ENCODE measurements around the gene STON2.

The STON2 gene

DNA sequence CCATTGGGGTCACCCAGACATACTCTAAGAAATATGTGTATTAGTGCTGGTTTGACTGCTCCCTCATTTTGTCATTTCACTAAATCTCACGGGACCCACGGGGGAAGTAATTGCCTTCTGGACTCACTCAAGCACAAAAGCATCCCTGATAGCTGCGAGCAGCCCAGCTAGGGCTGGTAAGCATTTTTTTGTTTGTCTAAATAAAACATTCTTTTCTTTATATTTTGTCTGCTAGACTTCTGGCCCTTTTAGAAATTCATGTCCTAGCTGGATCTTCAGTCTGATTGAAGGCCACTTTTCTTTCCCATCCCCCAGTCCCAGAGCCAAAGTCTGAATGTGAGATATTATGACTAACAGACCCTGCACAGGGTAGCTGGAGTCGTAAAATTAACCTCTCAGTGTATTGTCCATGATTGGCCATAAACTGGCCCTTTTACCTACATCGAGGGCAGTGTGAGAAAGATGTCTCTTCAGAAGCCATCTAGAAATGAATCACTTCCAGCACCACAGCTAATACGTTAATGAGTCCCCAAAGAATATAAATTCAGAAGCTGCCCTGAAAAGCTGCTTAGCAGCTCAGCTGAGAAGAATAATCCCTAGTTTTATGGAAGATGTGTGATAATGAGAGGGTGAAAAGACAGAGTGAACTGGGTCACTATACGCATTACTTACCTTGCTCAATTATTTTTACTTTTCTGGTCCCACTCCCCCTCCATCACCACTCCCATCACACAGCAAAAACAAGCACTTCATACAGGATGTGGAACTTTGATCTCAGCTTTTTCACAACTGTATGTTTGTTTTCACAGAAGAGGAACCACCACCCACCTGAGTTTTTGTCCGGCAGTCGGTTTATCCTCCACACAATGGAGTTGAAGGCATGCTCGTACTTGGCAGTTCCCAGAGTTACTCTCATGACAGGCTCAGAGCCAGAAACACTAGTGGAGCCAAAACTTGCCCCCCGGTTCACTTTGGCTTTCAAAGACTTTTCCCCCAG is 123.8 kb downstream of the STON2 start:
- Histone ChIP-seq H3K27ac (replicated peaks; ENCODE audit: low read length) (no peak overlapping the region), H2AFZ (ENCODE audit: low read length) (no peak overlapping the region), H3K18ac (ENCODE audit: low read length) (no peak overlapping the region), H3K27me3 (ENCODE audit: control insufficient read depth in 3 of 3, insufficient read depth in 3 of 3, low read depth in 1 of 3, low read length in 3 of 3) (no peaks in the 10 kb centered on the region), H3K9me3 (replicated peaks in 1 of 2; ENCODE audit: control insufficient read depth in 2 of 2, insufficient read depth in 1 of 2, low read depth in 1 of 2, low read length in 2 of 2) (peaks cover 1 to 5% of the 10 kb centered on the region in 2 donors), H2BK120ac (ENCODE audit: low read depth, low read length) (no peak overlapping the region), H3K4me1 (ENCODE audit: control insufficient read depth in 2 of 2, insufficient read depth in 1 of 2, low read depth in 1 of 2, low read length in 2 of 2) (peaks cover 4 to 6% of the 10 kb centered on the region in 2 donors), H2BK15ac (ENCODE audit: low read length) (no peak overlapping the region), H4K91ac (ENCODE audit: low read depth, low read length, poor library complexity) (no peak overlapping the region), H2BK12ac (ENCODE audit: low read length) (no peak overlapping the region), H3K36me3 (replicated peaks in 1 of 2; ENCODE audit: control insufficient read depth in 2 of 2, insufficient read depth in 2 of 2, low read length in 2 of 2) (peaks cover 3 to 56% of the 10 kb centered on the region in 2 donors), H3K4me3 (ENCODE audit: low read length in 2 of 2) (no peak overlapping the region), H3K4ac (ENCODE audit: low read length) (no peak overlapping the region), H2AK5ac (ENCODE audit: low read depth, low read length) (no peak overlapping the region), H3K4me2 (ENCODE audit: insufficient read depth, low read length, poor library complexity, severe bottlenecking) (no peak overlapping the region), H3K14ac (ENCODE audit: low read length) (no peak overlapping the region), H4K8ac (ENCODE audit: low read depth, low read length) (no peak overlapping the region), H3K23ac (ENCODE audit: low read depth, low read length, poor library complexity) (no peak overlapping the region), H3K9ac (ENCODE audit: low read depth, low read length, poor library complexity) (no peak overlapping the region), H2BK5ac (ENCODE audit: low read length) (no peak overlapping the region), H3K79me1 (ENCODE audit: low read depth, low read length) (no peaks in the 10 kb centered on the region)
- no peak for DNase-seq (ENCODE audit: low spot score)
- no CpG with 5 or more reads among the region's 11 CpGs for WGBS, 2 donors (ENCODE audit: extremely low coverage in 2 of 2, insufficient read length in 2 of 2, insufficient replicate concordance in 1 of 2)

DNA sequence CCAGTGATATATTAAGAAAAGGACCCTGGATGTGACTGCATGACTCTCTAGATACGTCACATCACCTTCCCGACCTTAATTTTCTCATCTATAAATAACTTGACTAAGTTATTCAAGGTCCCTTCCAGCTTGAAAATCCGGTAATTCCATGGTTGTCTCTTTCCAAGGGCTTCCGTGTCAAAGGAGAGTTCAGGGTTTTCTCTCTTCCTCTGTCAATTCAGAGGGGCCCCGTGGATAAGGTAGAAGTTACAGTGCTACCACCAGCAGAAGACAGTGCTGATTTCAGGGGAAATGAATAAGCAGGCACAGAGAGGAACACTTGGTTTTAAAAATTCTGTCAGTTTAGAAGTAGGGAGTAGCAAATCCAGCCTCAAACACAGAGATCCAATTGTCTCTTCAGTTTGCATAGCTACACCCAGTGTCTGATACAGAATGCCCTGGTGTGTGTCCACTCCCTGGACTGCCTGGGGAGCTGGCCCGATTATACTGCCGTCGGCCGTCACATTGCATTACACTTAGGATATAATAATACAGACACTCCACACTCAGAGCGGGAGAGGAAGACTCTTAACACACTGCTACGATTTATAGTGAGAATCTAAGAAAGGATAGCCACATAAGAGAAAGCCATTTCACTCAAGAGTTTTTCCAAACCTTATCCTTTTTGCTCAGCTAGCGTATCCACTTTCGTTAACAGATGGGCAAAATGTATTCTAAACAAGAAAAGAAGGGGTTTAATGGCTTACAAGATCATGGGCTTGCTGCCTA is 124.6 kb downstream of the STON2 start:
- DNase-seq (ENCODE audit: low spot score) = no peak
- H3K23ac ChIP-seq (ENCODE audit: low read depth, low read length, poor library complexity) = no peak overlapping the region
- no peak overlapping the region for H3K9ac ChIP-seq (ENCODE audit: low read depth, low read length, poor library complexity)
- no peak overlapping the region for H3K4ac ChIP-seq (ENCODE audit: low read length)
- H3K18ac ChIP-seq (ENCODE audit: low read length) = no peak overlapping the region
- H2AFZ ChIP-seq (ENCODE audit: low read length) = no peak overlapping the region
- no peaks in the 10 kb centered on the region for H3K27me3 ChIP-seq (ENCODE audit: control insufficient read depth in 3 of 3, insufficient read depth in 3 of 3, low read depth in 1 of 3, low read length in 3 of 3)
- H3K14ac ChIP-seq (ENCODE audit: low read length) = no peak overlapping the region
- no peak overlapping the region for H3K4me2 ChIP-seq (ENCODE audit: insufficient read depth, low read length, poor library complexity, severe bottlenecking)
- no CpG with 5 or more reads among the region's 13 CpGs for WGBS, 2 donors (ENCODE audit: extremely low coverage in 2 of 2, insufficient read length in 2 of 2, insufficient replicate concordance in 1 of 2)
- H2BK120ac ChIP-seq (ENCODE audit: low read depth, low read length) = no peak overlapping the region
- H2AK5ac ChIP-seq (ENCODE audit: low read depth, low read length) = no peak overlapping the region
- H2BK15ac ChIP-seq (ENCODE audit: low read length) = no peak overlapping the region
- no peak overlapping the region for H3K27ac ChIP-seq (replicated peaks; ENCODE audit: low read length)
- H4K91ac ChIP-seq (ENCODE audit: low read depth, low read length, poor library complexity) = no peak overlapping the region
- no peak overlapping the region for H3K4me3 ChIP-seq (ENCODE audit: low read length in 2 of 2)
- no peak overlapping the region for H4K8ac ChIP-seq (ENCODE audit: low read depth, low read length)
- H3K4me1 ChIP-seq (ENCODE audit: control insufficient read depth in 2 of 2, insufficient read depth in 1 of 2, low read depth in 1 of 2, low read length in 2 of 2) = peaks cover 4 to 6% of the 10 kb centered on the region in 2 donors
- H3K9me3 ChIP-seq (replicated peaks in 1 of 2; ENCODE audit: control insufficient read depth in 2 of 2, insufficient read depth in 1 of 2, low read depth in 1 of 2, low read length in 2 of 2) = peaks cover 1 to 5% of the 10 kb centered on the region in 2 donors
- no peak overlapping the region for H2BK5ac ChIP-seq (ENCODE audit: low read length)
- H3K36me3 ChIP-seq (replicated peaks in 1 of 2; ENCODE audit: control insufficient read depth in 2 of 2, insufficient read depth in 2 of 2, low read length in 2 of 2) = peaks cover 3 to 61% of the 10 kb centered on the region in 2 donors
- no peaks in the 10 kb centered on the region for H3K79me1 ChIP-seq (ENCODE audit: low read depth, low read length)
- no peak overlapping the region for H2BK12ac ChIP-seq (ENCODE audit: low read length)

DNA sequence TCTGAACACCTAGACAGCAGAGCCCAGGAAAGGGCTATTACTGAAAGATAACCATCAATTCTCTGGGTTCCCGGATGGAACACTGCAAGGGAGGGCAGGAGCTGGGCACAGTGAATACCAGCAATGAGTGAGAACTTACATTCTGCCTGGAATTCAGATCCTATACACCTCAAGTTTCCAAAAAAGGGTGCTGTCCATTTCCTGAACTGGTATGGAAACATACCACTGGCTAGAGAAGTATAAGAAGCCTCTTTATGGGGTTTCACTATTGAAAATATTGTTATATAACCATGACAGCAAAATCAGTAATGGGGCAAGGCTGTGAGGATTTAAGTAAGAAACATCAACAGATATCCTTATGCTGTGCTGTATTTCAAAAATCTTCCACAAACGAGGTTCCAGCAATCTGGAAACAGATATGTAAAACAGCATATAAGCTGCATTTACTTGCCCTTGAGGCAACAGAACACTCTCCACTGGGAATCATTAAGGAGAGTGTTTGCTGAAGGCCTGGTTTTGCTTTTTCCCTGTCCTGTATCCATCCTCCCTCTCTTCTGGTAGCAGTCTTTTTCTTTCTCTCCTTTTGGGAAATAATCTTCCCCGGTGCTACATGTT is 126.1 kb downstream of the STON2 start:
- H3K4me2 ChIP-seq (ENCODE audit: insufficient read depth, low read length, poor library complexity, severe bottlenecking) = no peak overlapping the region
- H3K4me1 ChIP-seq (ENCODE audit: control insufficient read depth in 2 of 2, insufficient read depth in 1 of 2, low read depth in 1 of 2, low read length in 2 of 2) = peaks cover 4 to 6% of the 10 kb centered on the region in 2 donors
- H2AK5ac ChIP-seq (ENCODE audit: low read depth, low read length) = no peak overlapping the region
- H3K27me3 ChIP-seq (ENCODE audit: control insufficient read depth in 3 of 3, insufficient read depth in 3 of 3, low read depth in 1 of 3, low read length in 3 of 3) = no peaks in the 10 kb centered on the region
- DNase-seq (ENCODE audit: low spot score) = no peak
- H2AFZ ChIP-seq (ENCODE audit: low read length) = no peak overlapping the region
- H2BK5ac ChIP-seq (ENCODE audit: low read length) = no peak overlapping the region
- H3K4ac ChIP-seq (ENCODE audit: low read length) = no peak overlapping the region
- no peak overlapping the region for H3K14ac ChIP-seq (ENCODE audit: low read length)
- peaks cover 3 to 68% of the 10 kb centered on the region in 2 donors for H3K36me3 ChIP-seq (replicated peaks in 1 of 2; ENCODE audit: control insufficient read depth in 2 of 2, insufficient read depth in 2 of 2, low read length in 2 of 2)
- no CpG with 5 or more reads among the region's 3 CpGs for WGBS, 2 donors (ENCODE audit: extremely low coverage in 2 of 2, insufficient read length in 2 of 2, insufficient replicate concordance in 1 of 2)
- no peak overlapping the region for H4K8ac ChIP-seq (ENCODE audit: low read depth, low read length)
- no peak overlapping the region for H4K91ac ChIP-seq (ENCODE audit: low read depth, low read length, poor library complexity)
- no peak overlapping the region for H3K27ac ChIP-seq (replicated peaks; ENCODE audit: low read length)
- H3K23ac ChIP-seq (ENCODE audit: low read depth, low read length, poor library complexity) = no peak overlapping the region
- no peaks in the 10 kb centered on the region for H3K79me1 ChIP-seq (ENCODE audit: low read depth, low read length)
- H2BK120ac ChIP-seq (ENCODE audit: low read depth, low read length) = no peak overlapping the region
- peaks cover 1 to 5% of the 10 kb centered on the region in 2 donors for H3K9me3 ChIP-seq (replicated peaks in 1 of 2; ENCODE audit: control insufficient read depth in 2 of 2, insufficient read depth in 1 of 2, low read depth in 1 of 2, low read length in 2 of 2)
- H3K9ac ChIP-seq (ENCODE audit: low read depth, low read length, poor library complexity) = no peak overlapping the region
- H3K18ac ChIP-seq (ENCODE audit: low read length) = no peak overlapping the region
- no peak overlapping the region for H2BK15ac ChIP-seq (ENCODE audit: low read length)
- H3K4me3 ChIP-seq (ENCODE audit: low read length in 2 of 2) = no peak overlapping the region
- H2BK12ac ChIP-seq (ENCODE audit: low read length) = no peak overlapping the region
